Stimulated activated CD4-positive, alpha-beta T cell treated with anti-CD3 and anti-CD28 coated beads, Interleukin-2, amount 100 ng/mL, for 24 hours (primary cell): Measurements from ENCODE around the gene CANT1.
A peak's percentile ranks its signal among the peaks of the same experiment; 100 is the strongest.

ENCODE experiments used
- DNase-seq, 2 donors: peaks; one replicate each; pipeline ENCODE4 v3.0.0-alpha.2; 2020

The CANT1 gene

GRCh38 chr17:78993981-78994671 is 15.4 kb downstream of the CANT1 start:
- DNase-seq: no peak

DNA sequence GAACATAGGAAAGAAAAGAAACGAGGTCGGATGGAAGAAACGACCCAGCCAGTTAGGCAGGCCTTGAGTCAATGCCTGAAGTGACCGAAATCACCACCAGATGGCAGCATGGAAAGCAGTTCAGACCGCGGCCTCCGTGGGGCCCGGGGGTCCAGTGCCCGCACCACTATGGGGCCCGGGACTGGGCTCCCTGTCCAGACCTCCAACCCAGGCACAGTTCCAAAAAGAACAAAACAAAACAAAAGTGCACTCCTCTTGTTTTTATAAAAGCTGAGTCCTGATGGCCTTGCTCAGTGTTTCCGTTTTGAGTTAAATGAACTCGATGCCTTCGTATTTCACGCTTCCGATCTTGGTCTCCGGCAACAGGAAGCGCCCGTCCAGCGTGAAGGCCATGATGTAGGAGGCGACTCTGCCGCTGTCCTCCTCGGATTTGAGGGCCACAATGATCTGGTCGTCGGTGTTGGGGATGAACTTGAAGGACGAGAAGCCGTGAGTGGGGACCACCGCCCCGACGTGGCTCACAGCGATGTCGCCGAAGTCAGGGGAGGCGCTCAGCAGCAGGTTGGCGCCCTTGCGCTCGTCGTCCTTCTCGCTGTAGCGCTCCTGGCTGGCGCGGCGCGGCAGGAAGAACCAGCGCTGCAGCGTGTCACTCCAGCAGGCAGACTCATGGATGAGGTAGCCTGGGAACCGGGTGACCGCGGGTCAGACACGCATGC is 16.2 kb downstream of the CANT1 start:
- peak; percentile 70 to 72 for DNase-seq

- DNase-seq: no peak
Observed at GRCh38 chr17:78992542-78993212, 16.9 kb downstream of the CANT1 start.

GRCh38 chr17:78991906-78992532 is 17.5 kb downstream of the CANT1 start:
- no peak for DNase-seq

DNA sequence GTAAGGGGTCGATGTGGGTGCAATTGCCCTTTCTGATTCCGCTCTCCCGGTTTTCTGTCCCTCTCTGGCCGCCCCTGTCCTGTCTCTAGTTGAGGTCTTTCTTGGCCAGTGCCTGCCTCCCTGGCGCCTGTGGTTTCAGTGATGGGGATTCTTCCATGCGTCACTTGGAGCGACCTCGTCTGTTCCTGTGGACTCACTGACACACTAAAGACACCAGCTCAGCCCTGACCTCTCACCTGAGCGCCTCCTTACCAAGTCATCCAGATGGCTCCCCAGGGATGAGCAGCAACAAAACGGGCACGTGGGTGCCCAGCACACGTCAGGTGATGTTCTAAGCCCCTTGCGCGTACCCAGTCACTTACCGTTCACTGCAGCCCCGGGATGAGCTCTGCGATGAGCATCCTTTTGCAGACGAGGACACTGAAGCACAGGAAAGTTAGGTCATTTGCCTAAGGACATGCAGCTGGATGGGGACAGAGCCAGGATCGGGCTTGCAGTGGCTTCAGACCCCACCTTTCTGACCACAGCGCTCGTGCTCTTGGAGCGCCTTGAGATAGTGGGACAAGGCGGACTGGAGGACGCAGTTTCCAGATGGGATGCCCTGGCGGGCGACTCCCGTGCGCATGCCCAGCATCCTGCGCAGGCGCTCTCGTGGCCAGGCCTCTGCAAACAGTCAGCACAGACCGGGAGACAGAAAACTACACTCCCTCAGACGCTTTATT is 18.4 kb downstream of the CANT1 start:
- DNase-seq: no peak

DNA sequence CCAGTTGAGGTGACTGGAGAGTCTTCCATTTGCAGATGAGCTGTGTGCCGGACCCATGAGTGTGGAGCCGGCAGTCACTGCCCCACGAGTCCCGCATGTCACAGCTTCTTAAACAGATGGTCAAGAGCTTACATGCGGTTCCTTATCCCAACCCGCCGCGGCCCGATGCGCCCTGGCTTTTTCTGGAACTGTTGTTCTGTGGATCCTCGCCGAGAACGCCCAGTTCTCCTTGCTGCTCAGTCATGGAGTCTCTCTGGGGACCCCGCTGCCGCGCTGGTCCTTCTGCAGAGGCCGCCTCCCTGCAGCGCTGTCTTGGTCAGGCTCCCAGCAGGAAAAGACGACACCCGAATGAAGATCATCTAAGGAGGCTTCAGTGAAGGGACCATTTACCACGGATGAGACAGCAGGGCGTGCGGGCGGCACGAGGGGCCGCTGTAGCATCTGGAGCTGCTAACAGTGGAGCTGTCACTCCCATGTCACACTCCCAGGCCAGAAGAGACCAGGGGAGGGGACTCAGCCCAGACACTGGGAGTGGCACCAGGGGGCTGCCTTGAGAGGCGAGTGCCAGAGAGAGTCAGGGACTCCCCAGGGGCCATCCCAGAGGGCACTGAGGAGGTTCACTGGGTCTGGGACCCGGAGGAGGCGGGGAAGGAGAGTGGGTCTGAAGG is 19.1 kb downstream of the CANT1 start:
- DNase-seq: no peak

GRCh38 chr17:78988152-78988551 is 21.4 kb downstream of the CANT1 start:
- DNase-seq: no peak

- DNase-seq: no peak
Observed at GRCh38 chr17:78986649-78987328, 22.8 kb downstream of the CANT1 start.

GRCh38 chr17:78986048-78986648 is 23.4 kb downstream of the CANT1 start:
- no peak for DNase-seq

DNA sequence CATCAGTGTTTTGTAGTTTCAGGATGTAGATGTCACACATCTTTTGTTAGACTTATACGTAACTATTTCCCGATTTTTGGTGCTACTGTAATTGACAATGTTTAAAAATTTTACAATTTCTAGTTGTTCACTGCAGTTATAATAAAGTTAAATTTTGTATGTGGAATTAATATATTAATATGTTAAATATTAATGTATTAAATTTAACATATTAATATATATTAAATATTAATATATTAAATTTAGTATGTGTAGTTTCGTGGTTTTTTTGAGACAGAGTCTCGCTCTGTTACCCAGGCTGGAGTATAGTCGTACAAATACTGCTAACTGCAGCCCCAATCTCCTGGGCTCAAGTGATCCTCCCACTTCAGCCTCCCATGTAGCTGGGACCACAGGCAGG is 24.2 kb downstream of the CANT1 start:
- DNase-seq: no peak

DNA sequence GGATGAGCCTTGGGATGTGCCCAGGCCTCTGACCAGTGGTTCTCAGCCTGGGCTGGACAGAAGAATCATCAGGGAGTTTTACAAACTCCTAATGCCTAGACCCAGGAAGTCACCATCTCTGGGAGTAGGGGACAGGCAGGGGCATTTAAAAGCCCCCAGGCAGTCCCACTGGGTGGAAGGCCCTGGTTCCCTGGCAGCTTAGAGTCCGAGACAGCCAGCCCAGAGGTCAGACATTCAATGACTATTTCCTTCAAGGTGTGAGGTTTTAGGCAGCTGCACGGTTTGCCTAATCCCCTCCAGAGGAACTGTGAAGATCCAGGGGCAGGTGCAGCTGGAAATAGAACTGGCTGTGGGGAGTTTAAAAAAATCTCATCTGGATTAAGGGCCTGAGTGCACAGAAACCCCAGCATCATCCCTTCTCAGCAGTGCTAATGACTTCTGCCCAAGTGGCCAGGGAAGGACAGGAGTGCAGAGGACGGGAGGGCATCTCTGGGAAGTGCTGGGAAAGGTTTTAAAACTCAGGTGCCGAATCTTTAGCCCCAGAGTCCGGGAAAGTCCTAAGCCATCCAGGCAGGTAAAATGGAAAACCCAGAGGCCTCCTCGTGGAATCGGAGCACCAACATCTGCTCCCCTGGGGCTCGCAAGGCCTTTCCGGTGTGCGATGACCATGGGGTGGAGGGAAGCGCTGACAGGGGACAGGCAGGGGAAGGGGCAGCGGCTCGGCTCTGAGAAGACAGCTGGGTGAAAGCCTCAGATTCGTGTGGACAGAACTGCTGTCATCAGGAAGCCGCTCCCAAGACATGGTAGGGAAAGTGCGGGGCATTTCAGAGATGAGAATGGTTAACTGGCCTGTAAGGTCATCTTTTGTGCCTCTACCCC is 28.3 kb downstream of the CANT1 start:
- DNase-seq: no peak

DNA sequence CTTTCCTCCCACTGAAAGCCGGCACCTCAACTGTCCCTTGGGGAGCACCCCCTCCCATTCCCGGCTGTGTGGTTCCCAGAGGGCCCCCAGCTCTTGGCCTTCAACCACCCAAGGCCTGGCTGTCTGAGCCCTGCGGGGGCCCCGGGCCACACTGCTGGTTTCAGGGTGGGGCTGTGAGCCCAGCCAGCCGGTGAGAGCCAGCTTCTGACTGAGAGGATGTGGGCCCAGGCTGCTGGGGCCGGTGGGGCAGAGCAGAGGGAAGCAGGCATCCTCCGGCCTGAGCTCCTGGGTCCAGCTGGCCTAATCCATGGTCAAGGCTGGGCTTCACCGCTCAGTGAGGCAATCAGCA is 29.0 kb downstream of the CANT1 start:
- DNase-seq: no peak

DNA sequence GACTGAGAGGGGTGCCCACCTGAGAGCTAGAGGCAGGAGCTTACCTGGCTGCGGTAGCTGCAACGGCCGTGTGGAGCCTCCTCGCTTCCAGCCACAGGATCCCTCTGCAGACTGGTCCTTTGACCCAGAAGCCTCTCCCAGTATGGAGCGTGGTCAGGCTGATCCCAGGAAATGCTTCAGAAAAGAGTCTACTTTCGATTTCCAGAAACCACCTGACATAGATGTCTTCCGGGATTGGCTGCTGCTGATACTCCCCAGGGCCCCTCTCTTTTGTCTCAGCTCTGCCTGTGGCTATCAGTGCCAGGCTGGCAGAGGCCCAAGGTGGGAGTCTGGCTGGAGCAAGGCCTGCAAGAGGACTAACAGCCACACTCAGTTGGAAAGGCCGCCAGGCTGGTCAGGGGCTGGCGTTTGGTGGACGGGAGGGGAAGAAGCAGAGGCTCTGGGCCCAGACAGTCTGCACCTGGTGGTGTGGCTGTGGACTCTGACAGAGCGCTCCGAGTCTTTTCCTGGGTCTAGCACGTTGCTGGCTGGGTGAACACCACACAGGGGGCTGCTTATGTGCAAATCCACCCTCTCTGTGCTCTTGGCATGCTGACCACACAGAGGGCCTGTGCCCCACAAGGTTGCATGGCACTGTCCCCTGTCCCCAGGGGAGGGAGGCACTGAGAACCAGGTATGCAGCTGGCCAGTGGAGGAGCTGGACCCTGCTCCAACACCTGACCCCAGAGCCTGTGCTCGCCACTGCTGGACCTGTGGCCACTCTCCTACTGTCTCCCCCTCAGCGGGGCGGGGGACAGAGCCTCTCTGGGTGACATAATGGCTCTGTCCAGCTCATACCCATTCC is 29.6 kb downstream of the CANT1 start, which contains the start of gene LGALS3BP:
LGALS3BP (minus strand) TSS at position 144 of the 844 bp plus-strand sequence. CDS start 2,732 bp downstream, outside the sequence.
- DNase-seq: peak; percentile 24 to 29

GRCh38 chr17:78977997-78978973 is 31.3 kb downstream of the CANT1 start:
- no peak for DNase-seq

DNA sequence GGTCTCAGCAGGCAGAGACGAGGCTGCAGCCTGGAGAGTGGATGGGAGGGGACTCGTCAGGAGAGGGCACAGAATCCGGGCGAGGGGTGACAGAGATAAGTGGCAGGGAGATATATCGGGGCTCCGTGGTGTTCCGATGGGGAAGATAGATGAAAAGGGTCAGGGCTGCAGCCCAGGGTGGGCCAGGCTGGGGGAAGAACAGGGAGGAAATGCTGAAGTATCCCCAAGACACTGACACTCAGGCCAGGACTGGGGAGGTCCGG is 32.0 kb downstream of the CANT1 start:
- no peak for DNase-seq

DNA sequence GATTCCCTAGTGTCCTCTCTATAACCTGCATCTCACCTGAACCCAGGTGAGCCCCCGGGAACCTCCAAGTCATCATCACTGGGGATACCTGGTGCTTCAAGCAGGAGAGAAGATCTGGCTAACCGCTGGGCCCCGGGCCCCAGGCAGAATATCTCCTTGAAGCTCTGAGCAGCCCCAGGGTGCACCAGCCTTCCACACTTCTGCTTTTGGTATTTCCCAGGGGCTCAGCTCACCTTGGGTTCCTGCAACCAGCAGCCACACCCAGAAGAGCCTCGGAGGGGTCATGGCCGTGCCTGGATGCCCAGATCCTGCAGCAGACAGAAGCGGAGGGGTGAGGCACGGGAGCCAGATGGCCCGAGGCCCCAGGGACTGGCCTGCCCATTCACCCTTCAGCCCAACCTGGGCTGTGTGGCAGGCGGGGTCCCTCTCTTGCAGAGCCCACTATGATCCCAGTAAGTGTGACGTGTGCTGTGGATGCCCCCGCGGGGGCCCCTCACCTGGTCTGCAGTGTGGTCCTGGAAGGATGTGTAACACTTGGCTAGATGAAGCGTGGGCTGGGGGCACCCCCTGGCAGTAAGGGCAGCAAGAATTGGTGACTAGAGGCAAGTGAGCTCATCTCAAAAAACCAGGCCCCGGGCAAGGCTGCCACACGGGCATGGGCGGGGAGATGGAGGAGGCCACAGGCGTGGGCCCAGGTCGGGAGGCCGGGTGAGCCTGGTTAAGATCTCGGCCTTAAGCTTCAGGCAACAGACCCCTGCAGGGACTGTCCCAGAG is 32.5 kb downstream of the CANT1 start:
- no peak for DNase-seq
